ENCODE measurements around the gene ZPBP2.
A peak's percentile ranks its signal among the peaks of the same experiment; 100 is the strongest.
"Not testable (repeated sequence)": the region's sequence is repeated elsewhere in the genome, so short reads cannot be mapped to it uniquely, and the experiment has no call there.

The ZPBP2 gene

DNA sequence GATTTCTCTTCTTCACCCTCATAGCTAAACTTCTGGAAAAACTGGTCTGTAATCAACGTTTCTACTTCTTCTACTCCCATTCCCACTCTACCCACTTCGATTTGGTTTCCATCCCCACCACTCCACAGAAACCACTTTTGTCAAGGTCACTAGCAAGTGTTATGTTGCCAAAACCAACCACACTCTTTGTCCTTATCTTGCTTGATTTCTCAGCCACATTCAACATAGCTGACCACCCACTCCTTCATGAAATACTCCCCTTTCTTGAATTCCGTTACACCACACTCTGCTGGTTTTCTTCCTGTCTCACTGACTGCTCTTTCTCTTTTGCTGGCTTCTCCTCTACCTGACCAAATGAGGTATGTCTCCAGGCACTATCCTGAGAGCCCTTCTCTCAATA, 15.8 kb upstream of the ZPBP2 start:
- Histone ChIP-seq H3K9me3 (ENCODE audit: control insufficient read depth, insufficient read depth, low read length) (no peaks in the 10 kb centered on the region), H3K4me3 (ENCODE audit: low read length) (peak overlapping the region; percentile 24), H3K27ac (ENCODE audit: low read depth, low read length) (peak overlapping the region; percentile 37), H3K4me1 (ENCODE audit: control insufficient read depth, low read length) (peaks cover 82% of the 10 kb centered on the region), H3K79me2 (ENCODE audit: control insufficient read depth, low read length) (peaks cover 96% of the 10 kb centered on the region), H3K4me2 (ENCODE audit: low read length) (peak overlapping the region; percentile 24), H3K9me2 (replicated peaks; ENCODE audit: control insufficient read depth, low read length) (no peaks in the 10 kb centered on the region), H3K27me3 (ENCODE audit: control insufficient read depth, low read length) (no peaks in the 10 kb centered on the region), H4K20me1 (ENCODE audit: control insufficient read depth, insufficient read depth, low read depth, low read length) (peaks cover 8% of the 10 kb centered on the region; the same call in 1 of the 2 replicates), H3F3A (ENCODE audit: control insufficient read depth, insufficient read depth) (peaks cover 41% of the 10 kb centered on the region), H3K36me3 (ENCODE audit: control insufficient read depth, low read length) (peaks cover 74% of the 10 kb centered on the region)
- TF ChIP-seq, protein P1, sequence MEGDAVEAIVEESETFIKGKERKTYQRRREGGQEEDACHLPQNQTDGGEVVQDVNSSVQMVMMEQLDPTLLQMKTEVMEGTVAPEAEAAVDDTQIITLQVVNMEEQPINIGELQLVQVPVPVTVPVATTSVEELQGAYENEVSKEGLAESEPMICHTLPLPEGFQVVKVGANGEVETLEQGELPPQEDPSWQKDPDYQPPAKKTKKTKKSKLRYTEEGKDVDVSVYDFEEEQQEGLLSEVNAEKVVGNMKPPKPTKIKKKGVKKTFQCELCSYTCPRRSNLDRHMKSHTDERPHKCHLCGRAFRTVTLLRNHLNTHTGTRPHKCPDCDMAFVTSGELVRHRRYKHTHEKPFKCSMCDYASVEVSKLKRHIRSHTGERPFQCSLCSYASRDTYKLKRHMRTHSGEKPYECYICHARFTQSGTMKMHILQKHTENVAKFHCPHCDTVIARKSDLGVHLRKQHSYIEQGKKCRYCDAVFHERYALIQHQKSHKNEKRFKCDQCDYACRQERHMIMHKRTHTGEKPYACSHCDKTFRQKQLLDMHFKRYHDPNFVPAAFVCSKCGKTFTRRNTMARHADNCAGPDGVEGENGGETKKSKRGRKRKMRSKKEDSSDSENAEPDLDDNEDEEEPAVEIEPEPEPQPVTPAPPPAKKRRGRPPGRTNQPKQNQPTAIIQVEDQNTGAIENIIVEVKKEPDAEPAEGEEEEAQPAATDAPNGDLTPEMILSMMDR (IDR thresholded peaks at IDR 0.05; ENCODE audit: low read depth, low read length, poor library complexity, severe bottlenecking): no peak

DNA sequence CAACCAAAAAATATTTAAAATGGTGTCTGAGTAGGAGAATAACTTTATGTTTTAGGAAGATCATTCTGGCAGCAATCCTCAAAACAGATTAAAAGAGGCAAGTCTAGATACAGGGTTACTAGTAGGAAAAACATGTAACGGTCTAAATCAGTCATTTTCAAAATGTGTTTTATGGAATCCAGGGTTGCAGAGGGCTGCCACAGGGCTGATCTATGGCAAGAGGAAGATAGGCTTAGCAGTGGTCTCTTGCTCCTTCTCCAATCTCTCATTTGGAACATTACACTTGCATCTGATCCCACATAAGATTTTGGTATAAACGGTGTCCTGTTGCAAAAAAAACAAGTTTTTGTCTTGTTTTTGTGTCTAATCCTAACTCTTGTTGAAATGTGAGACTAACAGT, 13.1 kb upstream of the ZPBP2 start:
- peaks cover 97% of the 10 kb centered on the region for H3K79me2 ChIP-seq (ENCODE audit: control insufficient read depth, low read length)
- TF ChIP-seq, protein P1 (IDR thresholded peaks at IDR 0.05; ENCODE audit: low read depth, low read length, poor library complexity, severe bottlenecking): no peak
- no peak for TF ChIP-seq EZH2phosphoT487 (IDR thresholded peaks at IDR 0.05; ENCODE audit: borderline replicate concordance, low read length)
- H3K9me3 ChIP-seq (ENCODE audit: control insufficient read depth, insufficient read depth, low read length): no peaks in the 10 kb centered on the region
- H3K4me2 ChIP-seq (ENCODE audit: low read length): peak overlapping the region; percentile 9
- peaks cover 37% of the 10 kb centered on the region for H3F3A ChIP-seq (ENCODE audit: control insufficient read depth, insufficient read depth)
- no peaks in the 10 kb centered on the region for H4K20me1 ChIP-seq (ENCODE audit: control insufficient read depth, insufficient read depth, low read depth, low read length)
- no peaks in the 10 kb centered on the region for H3K27me3 ChIP-seq (ENCODE audit: control insufficient read depth, low read length)
- H3K27ac ChIP-seq (ENCODE audit: low read depth, low read length): 0 out of 2 replicates have a peak overlapping the region, but pooled peaks have one; percentile 4
- H3K36me3 ChIP-seq (ENCODE audit: control insufficient read depth, low read length): peaks cover 72% of the 10 kb centered on the region
- no peak overlapping the region for H3K4me3 ChIP-seq (ENCODE audit: low read length)
- no peaks in the 10 kb centered on the region for H3K9me2 ChIP-seq (replicated peaks; ENCODE audit: control insufficient read depth, low read length)
- H3K4me1 ChIP-seq (ENCODE audit: control insufficient read depth, low read length): peaks cover 80% of the 10 kb centered on the region

DNA sequence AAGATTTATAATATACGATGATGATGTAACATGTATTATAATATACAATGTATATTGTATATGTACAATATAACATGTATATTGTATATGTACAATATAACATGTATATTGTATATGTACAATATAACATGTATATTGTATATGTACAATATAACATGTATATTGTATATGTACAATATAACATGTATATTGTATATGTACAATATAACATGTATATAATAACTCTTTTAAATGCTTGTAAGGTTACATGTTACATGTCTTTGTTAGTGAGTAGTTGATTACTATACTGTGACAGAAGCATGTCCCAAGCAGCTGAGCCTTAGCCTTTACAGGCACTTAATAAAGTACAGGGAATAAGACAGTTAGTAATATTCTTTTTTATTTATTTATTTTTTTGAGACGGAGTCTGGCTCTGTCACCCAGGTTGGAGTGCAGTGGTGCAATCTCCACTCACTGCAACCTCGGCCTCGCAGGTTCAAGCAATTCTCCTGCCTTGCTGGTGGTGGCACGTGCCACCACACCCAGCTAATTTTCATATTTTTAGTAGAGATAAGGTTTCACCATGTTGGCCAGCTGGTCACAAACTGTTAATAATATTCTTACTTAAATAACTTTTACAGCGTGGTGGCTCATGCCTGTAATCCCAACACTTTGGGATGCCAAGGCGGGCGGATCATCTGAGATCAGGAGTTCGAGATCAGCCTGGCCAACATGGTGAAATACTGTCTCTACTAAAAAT, 11.9 kb upstream of the ZPBP2 start:
- not testable (repeated sequence) for H3K27me3 ChIP-seq (ENCODE audit: control insufficient read depth, low read length); H4K20me1 ChIP-seq (ENCODE audit: control insufficient read depth, insufficient read depth, low read depth, low read length); H3K9me2 ChIP-seq (replicated peaks; ENCODE audit: control insufficient read depth, low read length); H3K4me2 ChIP-seq (ENCODE audit: low read length); H3K4me3 ChIP-seq (ENCODE audit: low read length); H3K9me3 ChIP-seq (ENCODE audit: control insufficient read depth, insufficient read depth, low read length); H3K27ac ChIP-seq (ENCODE audit: low read depth, low read length)
- Histone ChIP-seq H3K36me3 (ENCODE audit: control insufficient read depth, low read length) (peaks cover 80% of the 10 kb centered on the region), H3F3A (ENCODE audit: control insufficient read depth, insufficient read depth) (peaks cover 39% of the 10 kb centered on the region), H3K79me2 (ENCODE audit: control insufficient read depth, low read length) (peaks cover 100% of the 10 kb centered on the region), H3K4me1 (ENCODE audit: control insufficient read depth, low read length) (peaks cover 88% of the 10 kb centered on the region)

DNA sequence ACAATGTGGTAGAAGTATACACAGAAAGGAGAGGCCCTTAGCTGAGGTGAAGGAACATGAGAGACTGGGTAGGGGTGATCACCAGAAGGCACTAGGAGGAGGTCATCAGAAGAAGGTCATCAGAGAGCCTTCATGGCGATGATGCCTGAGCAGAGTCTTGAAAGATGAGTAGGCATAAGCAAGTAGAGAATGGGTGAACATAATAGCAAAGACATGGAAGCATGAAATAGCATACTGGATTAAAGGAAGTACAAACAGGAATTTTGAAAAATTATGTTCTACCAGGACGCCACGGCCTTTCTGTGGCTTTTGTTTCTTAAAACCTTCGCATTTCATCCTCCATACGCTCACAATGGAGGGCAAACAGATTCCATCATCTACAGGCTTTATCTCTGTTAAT, 6.8 kb upstream of the ZPBP2 start:
- Histone ChIP-seq H3K4me2 (ENCODE audit: low read length) (peak overlapping the region; percentile 90), H3K4me3 (ENCODE audit: low read length) (peak overlapping the region; percentile 84), H3K27me3 (ENCODE audit: control insufficient read depth, low read length) (no peaks in the 10 kb centered on the region), H4K20me1 (ENCODE audit: control insufficient read depth, insufficient read depth, low read depth, low read length) (no peaks in the 10 kb centered on the region), H3K27ac (ENCODE audit: low read depth, low read length) (peak overlapping the region; percentile 98), H3K4me1 (ENCODE audit: control insufficient read depth, low read length) (peaks cover 60% of the 10 kb centered on the region), H3F3A (ENCODE audit: control insufficient read depth, insufficient read depth) (peaks cover 30% of the 10 kb centered on the region), H3K9me3 (ENCODE audit: control insufficient read depth, insufficient read depth, low read length) (no peaks in the 10 kb centered on the region), H3K9me2 (replicated peaks; ENCODE audit: control insufficient read depth, low read length) (no peaks in the 10 kb centered on the region), H3K79me2 (ENCODE audit: control insufficient read depth, low read length) (peaks cover 90% of the 10 kb centered on the region), H3K36me3 (ENCODE audit: control insufficient read depth, low read length) (peaks cover 68% of the 10 kb centered on the region)
- TF ChIP-seq, protein P1 (IDR thresholded peaks at IDR 0.05; ENCODE audit: low read depth, low read length, poor library complexity, severe bottlenecking): no peak
- TF ChIP-seq EZH2phosphoT487 (IDR thresholded peaks at IDR 0.05; ENCODE audit: borderline replicate concordance, low read length): no peak

Measured in DOHH2 (cell line).